Measurements from ENCODE around the gene S100A3. TPM values are rescaled to one million over a fixed set of nuclear protein-coding genes. Genes with fewer than 3 reads are reported as not detected.
A peak's percentile ranks its signal among the peaks of the same experiment; 100 is the strongest.

S100A3 gene
- polyA plus RNA-seq, 1 of the 3 experiments (the other 2 are of a cell fraction), result 11.8 TPM

- peak; percentile 96 for TF ChIP-seq PBX3 (IDR thresholded peaks at IDR 0.05)
- no peak for TF ChIP-seq EZH2phosphoT487 (IDR thresholded peaks at IDR 0.05; ENCODE audit: borderline replicate concordance, low read depth)
- 0 out of 2 replicates have a peak, but pooled peaks have one; percentile 35 for TF ChIP-seq TEAD4 (IDR thresholded peaks at IDR 0.05; ENCODE audit: borderline replicate concordance, insufficient read depth)
- TF ChIP-seq USF1 (IDR thresholded peaks at IDR 0.05; ENCODE audit: borderline replicate concordance, low read depth), result peak; percentile 49; the same call in 1 of the 2 replicates
- TF ChIP-seq NRF1 (IDR thresholded peaks at IDR 0.05; ENCODE audit: low read depth, low read length), result no peak
- TF ChIP-seq SIN3A (IDR thresholded peaks at IDR 0.05; ENCODE audit: borderline replicate concordance, low read depth, low read length), result 0 out of 2 replicates have a peak, but pooled peaks have one; percentile 70
- peak; percentile 80 for TF ChIP-seq TCF12 (IDR thresholded peaks at IDR 0.05)
- TF ChIP-seq JUND (IDR thresholded peaks at IDR 0.05), result peak; percentile 88
- TF ChIP-seq MAX (IDR thresholded peaks at IDR 0.05; ENCODE audit: low read depth), result peak; percentile 92
These were observed 15.3 kb downstream of the S100A3 start (continued) for GRCh38 chr1:153533689-153534201.

GRCh38 chr1:153532769-153533599, 16.1 kb downstream of the S100A3 start:
- peaks cover 51% of the 10 kb centered on the region for H3F3A ChIP-seq (replicated peaks; ENCODE audit: insufficient read depth)
- H3K9me3 ChIP-seq, result no peaks in the 10 kb centered on the region
- H3K9me2 ChIP-seq, result no peaks in the 10 kb centered on the region
- peaks cover 24 to 31% of the 10 kb centered on the region in 2 experiments; a peak in 3 of 4 replicates for H3K4me1 ChIP-seq (ENCODE audit: control insufficient read depth in 1 of 2, insufficient read depth in 2 of 2, low read depth in 1 of 2, low read length in 1 of 2)
- peaks cover 30% of the 10 kb centered on the region for H3K79me2 ChIP-seq (ENCODE audit: insufficient read depth)
- ChIA-PET POLR2A (no interaction called here), CTCF (interaction anchor here (1.0 to 8.4 kb wide), 9 partner anchors 9 to 240 kb away, joined by 3 to 45 read pairs (median 4); no protein-coding TSS in a partner anchor)
- peak; percentile 11; the same call in 1 of the 2 replicates for TF ChIP-seq SMC3 (IDR thresholded peaks at IDR 0.05; ENCODE audit: low read depth, low read length)
- peak; percentile 62 for TF ChIP-seq CTCF (IDR thresholded peaks at IDR 0.05)
- 0 out of 2 replicates have a peak, but pooled peaks have one; percentile 9 for TF ChIP-seq RAD21 (IDR thresholded peaks at IDR 0.05; ENCODE audit: low read length)
- TF ChIP-seq USF2 (IDR thresholded peaks at IDR 0.05; ENCODE audit: borderline replicate concordance, low read depth, low read length), result no peak
- peak overlapping the region; percentile 95 for H3K4me2 ChIP-seq
- H3K36me3 ChIP-seq (replicated peaks in 1 of 2; ENCODE audit: control insufficient read depth in 1 of 2, insufficient read depth in 2 of 2, low read length in 1 of 2), result peaks cover 4 to 17% of the 10 kb centered on the region in 2 experiments
- H3K27me3 ChIP-seq (ENCODE audit: insufficient read depth), result no peaks in the 10 kb centered on the region
- H3K4me3 ChIP-seq (ENCODE audit: low read depth in 2 of 2, low read length in 1 of 2), result peak overlapping the region in 1 of 2 experiments; percentile 79; a peak in 3 of 4 replicates
- WGBS (ENCODE audit: low lambda C conversion rate), result 73% methylated on average over 30 of the region's 34 CpGs
- no peak for DNase-seq
- no peak overlapping the region for H2AFZ ChIP-seq (ENCODE audit: low read depth)
- H3K27ac ChIP-seq (ENCODE audit: low read depth in 2 of 2, low read length in 1 of 2), result peak overlapping the region; percentile 1 to 87; a peak in 3 of 4 replicates
- peak overlapping the region; percentile 98 for H3K9ac ChIP-seq
- peaks cover 4% of the 10 kb centered on the region; the same call in 1 of the 2 replicates for H4K20me1 ChIP-seq (ENCODE audit: insufficient read depth)
